Measurements from ENCODE around the gene SPATS2. TPM values are rescaled to one million over a fixed set of nuclear protein-coding genes. Genes with fewer than 3 reads are reported as not detected.

SPATS2 gene
- total RNA-seq, 1 experiment from 2014 or later = 74.2 TPM

GRCh38 chr12:49366096-49366651 lies 1.1 kb upstream of the SPATS2 start:
- no peaks in the 10 kb centered on the region for H3K9me3 ChIP-seq (ENCODE audit: control insufficient read depth in 1 of 2, insufficient read depth in 1 of 2, low read depth in 1 of 2, low read length in 2 of 2)

More at GRCh38 chr12:49366096-49366651, 1.1 kb upstream of the SPATS2 start:
- DNase-seq (ENCODE audit: low read depth, low spot score) (no peak), ATAC-seq (peak; percentile 28)
- Histone ChIP-seq H3K4me2 (ENCODE audit: low read length) (peak overlapping the region; percentile 71), H3K4me3 (replicated peaks in 1 of 2; ENCODE audit: low read depth in 1 of 2, low read length in 2 of 2) (peak overlapping the region; percentile 65 to 71), H3K79me2 (ENCODE audit: insufficient read depth, low read length) (peaks cover 45% of the 10 kb centered on the region), H3K9me2 (ENCODE audit: insufficient read depth) (no peaks in the 10 kb centered on the region), H3K27ac (ENCODE audit: low read depth, low read length) (peak overlapping the region; percentile 99), H3K27me3 (ENCODE audit: insufficient read depth, low read length) (no peaks in the 10 kb centered on the region), H3K4me1 (ENCODE audit: control insufficient read depth in 1 of 2, insufficient read depth in 2 of 2, low read length in 2 of 2) (peaks cover 38 to 52% of the 10 kb centered on the region in 2 experiments), H2AFZ (ENCODE audit: low read depth, low read length, poor library complexity, severe bottlenecking) (no peak overlapping the region), H3K9ac (ENCODE audit: low read length) (peak overlapping the region; percentile 92), H4K20me1 (ENCODE audit: insufficient read depth) (peaks cover 5% of the 10 kb centered on the region; the same call in 1 of the 2 replicates), H3K36me3 (ENCODE audit: control insufficient read depth in 1 of 2, insufficient read depth in 2 of 2, low read length in 2 of 2) (no peaks in the 10 kb centered on the region)
- POLR2A ChIA-PET = interaction anchor here (0.9 to 1.9 kb wide), 15 partner anchors 8 to 232 kb away, joined by 3 to 16 read pairs (median 5); partner anchors contain the start of gene TROAP
- intact Hi-C loops (cut with micrococcal nuclease) = loop anchor here (2.0 kb wide), 1 partner anchor 149 kb away; no protein-coding TSS in a partner anchor
- RAD21 ChIA-PET (ENCODE audit: low non-redundant PET in 1 of 2, low total read pairs in 2 of 2, uncharacterized antibody in 2 of 2, unreplicated experiment in 2 of 2) = interaction anchor here (0.6 to 1.7 kb wide), 6 partner anchors 8 to 166 kb away, joined by 3 to 7 read pairs (median 4); no protein-coding TSS in a partner anchor
- TF ChIP-seq POLR2AphosphoS5 (IDR thresholded peaks at IDR 0.05; ENCODE audit: low read depth, low read length) (no peak), JUND (IDR thresholded peaks at IDR 0.05) (no peak), POLR2A (IDR thresholded peaks at IDR 0.05; ENCODE audit: borderline replicate concordance, extremely low read depth, insufficient read depth, insufficient read length) (no peak), EGR1 (IDR thresholded peaks at IDR 0.05; ENCODE audit: low read depth) (no peak), SIN3A (IDR thresholded peaks at IDR 0.05; ENCODE audit: low read depth) (no peak), FOSL1 (IDR thresholded peaks at IDR 0.05; ENCODE audit: low read depth) (no peak), EZH2phosphoT487 (IDR thresholded peaks at IDR 0.05; ENCODE audit: borderline replicate concordance) (no peak), ZBTB33 (IDR thresholded peaks at IDR 0.05; ENCODE audit: extremely low read depth, insufficient replicate concordance, low read length) (no peak), EZH2 (IDR thresholded peaks at IDR 0.05) (no peak), SRF (IDR thresholded peaks at IDR 0.05; ENCODE audit: low read depth) (no peak), CTCF (IDR thresholded peaks at IDR 0.05 in 2 of 3, conservative IDR thresholded peaks at IDR 0.05 in 1 of 3; ENCODE audit: borderline replicate concordance in 1 of 3, insufficient read depth in 1 of 3, low read depth in 2 of 3, low read length in 2 of 3) (no peak; a peak in 1 of 6 replicates), ZFX (IDR thresholded peaks at IDR 0.05) (no peak), ELF1 (IDR thresholded peaks at IDR 0.05; ENCODE audit: borderline replicate concordance, low read depth) (no peak), CBX3 (IDR thresholded peaks at IDR 0.05; ENCODE audit: low read depth) (no peak)
- TF ChIP-seq, protein P1, sequence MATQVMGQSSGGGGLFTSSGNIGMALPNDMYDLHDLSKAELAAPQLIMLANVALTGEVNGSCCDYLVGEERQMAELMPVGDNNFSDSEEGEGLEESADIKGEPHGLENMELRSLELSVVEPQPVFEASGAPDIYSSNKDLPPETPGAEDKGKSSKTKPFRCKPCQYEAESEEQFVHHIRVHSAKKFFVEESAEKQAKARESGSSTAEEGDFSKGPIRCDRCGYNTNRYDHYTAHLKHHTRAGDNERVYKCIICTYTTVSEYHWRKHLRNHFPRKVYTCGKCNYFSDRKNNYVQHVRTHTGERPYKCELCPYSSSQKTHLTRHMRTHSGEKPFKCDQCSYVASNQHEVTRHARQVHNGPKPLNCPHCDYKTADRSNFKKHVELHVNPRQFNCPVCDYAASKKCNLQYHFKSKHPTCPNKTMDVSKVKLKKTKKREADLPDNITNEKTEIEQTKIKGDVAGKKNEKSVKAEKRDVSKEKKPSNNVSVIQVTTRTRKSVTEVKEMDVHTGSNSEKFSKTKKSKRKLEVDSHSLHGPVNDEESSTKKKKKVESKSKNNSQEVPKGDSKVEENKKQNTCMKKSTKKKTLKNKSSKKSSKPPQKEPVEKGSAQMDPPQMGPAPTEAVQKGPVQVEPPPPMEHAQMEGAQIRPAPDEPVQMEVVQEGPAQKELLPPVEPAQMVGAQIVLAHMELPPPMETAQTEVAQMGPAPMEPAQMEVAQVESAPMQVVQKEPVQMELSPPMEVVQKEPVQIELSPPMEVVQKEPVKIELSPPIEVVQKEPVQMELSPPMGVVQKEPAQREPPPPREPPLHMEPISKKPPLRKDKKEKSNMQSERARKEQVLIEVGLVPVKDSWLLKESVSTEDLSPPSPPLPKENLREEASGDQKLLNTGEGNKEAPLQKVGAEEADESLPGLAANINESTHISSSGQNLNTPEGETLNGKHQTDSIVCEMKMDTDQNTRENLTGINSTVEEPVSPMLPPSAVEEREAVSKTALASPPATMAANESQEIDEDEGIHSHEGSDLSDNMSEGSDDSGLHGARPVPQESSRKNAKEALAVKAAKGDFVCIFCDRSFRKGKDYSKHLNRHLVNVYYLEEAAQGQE (IDR thresholded peaks at IDR 0.05; ENCODE audit: low read depth) = no peak
- CTCF ChIA-PET = interaction anchor here (1.0 to 2.6 kb wide), 7 partner anchors 8 to 187 kb away, joined by 4 to 28 read pairs (median 8); no protein-coding TSS in a partner anchor
- no TSS peak for BruUV-seq (replicated peaks)
